SK-N-SH (cell line): ENCODE results near the gene MACROD2.

Source experiments
- CTCF ChIP-seq: fragments of 200-600 bp; sonication (generic); IDR thresholded peaks from 2 replicates; pipeline ENCODE4 v1.6.1; 2017; ENCODE audit warnings: antibody characterized with exemption, mild to moderate bottlenecking, moderate library complexity
- TAF1 ChIP-seq: IDR thresholded peaks from 2 replicates; pipeline ENCODE4 v1.6.1; 2012; ENCODE audit warnings: low read depth, mild to moderate bottlenecking, low read length, moderate library complexity, borderline replicate concordance
- TF ChIP-seq, protein P1 (sequence below): IDR thresholded peaks from 2 replicates; pipeline ENCODE4 v1.4.0; 2012; ENCODE audit warnings: low read depth, borderline replicate concordance

DNA sequence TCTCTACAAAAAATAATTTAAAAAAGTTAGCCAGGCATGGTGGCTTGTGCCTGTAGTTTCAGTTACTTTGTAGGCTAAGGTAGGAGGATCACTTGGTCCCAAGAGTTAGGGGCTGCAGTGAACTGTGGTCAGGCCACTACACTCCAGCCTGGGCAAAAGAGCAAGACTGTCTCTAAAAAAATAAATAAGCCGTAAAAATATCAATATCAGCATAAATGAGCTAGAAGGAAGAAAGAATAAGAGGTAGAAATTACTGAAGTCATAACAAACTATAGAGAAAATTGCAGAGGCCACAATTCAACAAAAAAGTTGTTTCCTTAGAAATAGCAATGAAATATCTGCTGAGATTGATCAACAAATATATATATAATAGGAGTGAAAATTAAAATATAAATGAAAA, 1169.4 kb downstream of the MACROD2 start:
- TF ChIP-seq TAF1 (no peak), CTCF (no peak)
- TF ChIP-seq, protein P1, sequence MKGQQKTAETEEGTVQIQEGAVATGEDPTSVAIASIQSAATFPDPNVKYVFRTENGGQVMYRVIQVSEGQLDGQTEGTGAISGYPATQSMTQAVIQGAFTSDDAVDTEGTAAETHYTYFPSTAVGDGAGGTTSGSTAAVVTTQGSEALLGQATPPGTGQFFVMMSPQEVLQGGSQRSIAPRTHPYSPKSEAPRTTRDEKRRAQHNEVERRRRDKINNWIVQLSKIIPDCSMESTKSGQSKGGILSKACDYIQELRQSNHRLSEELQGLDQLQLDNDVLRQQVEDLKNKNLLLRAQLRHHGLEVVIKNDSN = no peak
